GM19452 (cell line): ENCODE results near the gene RAB27A.
"Not testable (repeated sequence)": the region's sequence is repeated elsewhere in the genome, so short reads cannot be mapped to it uniquely, and the experiment has no call there.

Experiments
- ATAC-seq: cut with Tn5 transposase; IDR thresholded peaks from one replicate; pipeline ENCODE4 v1.9.1; 2021; ENCODE audit not compliant: unreplicated experiment

The RAB27A gene

GRCh38 chr15:55252201-55252600 lies 37.4 kb downstream of the RAB27A start:
- not testable (repeated sequence) for ATAC-seq

- ATAC-seq: no peak
Observed at GRCh38 chr15:55250941-55251340, 38.7 kb downstream of the RAB27A start.

- no peak for ATAC-seq
Observed at GRCh38 chr15:55250392-55250791, 39.2 kb downstream of the RAB27A start.

- not testable (repeated sequence) for ATAC-seq
Observed at GRCh38 chr15:55249885-55250284, 39.7 kb downstream of the RAB27A start.

- ATAC-seq: no peak
Observed at GRCh38 chr15:55248895-55249294, 40.7 kb downstream of the RAB27A start.

GRCh38 chr15:55247766-55248427 lies 41.7 kb downstream of the RAB27A start:
- no peak for ATAC-seq

- ATAC-seq: no peak
Observed at GRCh38 chr15:55247311-55247710, 42.3 kb downstream of the RAB27A start.

- ATAC-seq: no peak
Observed at GRCh38 chr15:55246567-55246966, 43.0 kb downstream of the RAB27A start.

GRCh38 chr15:55245059-55245458 lies 44.6 kb downstream of the RAB27A start:
- no peak for ATAC-seq

- ATAC-seq: no peak
Observed at GRCh38 chr15:55241891-55242290, 47.7 kb downstream of the RAB27A start.

GRCh38 chr15:55241186-55241585 lies 48.4 kb downstream of the RAB27A start:
- ATAC-seq: no peak

GRCh38 chr15:55240125-55240760 lies 49.4 kb downstream of the RAB27A start:
- ATAC-seq: no peak

- ATAC-seq: no peak
Observed at GRCh38 chr15:55239440-55240124, 50.0 kb downstream of the RAB27A start.

- no peak for ATAC-seq
Observed at GRCh38 chr15:55238877-55239276, 50.7 kb downstream of the RAB27A start.

GRCh38 chr15:55237219-55238130 lies 52.1 kb downstream of the RAB27A start:
- ATAC-seq: no peak

- ATAC-seq: no peak
Observed at GRCh38 chr15:55235546-55236036, 54.0 kb downstream of the RAB27A start.

- no peak for ATAC-seq
Observed at GRCh38 chr15:55234800-55235104, 54.9 kb downstream of the RAB27A start.

GRCh38 chr15:55234104-55234799 lies 55.4 kb downstream of the RAB27A start:
- ATAC-seq: no peak

GRCh38 chr15:55231455-55231854 lies 58.2 kb downstream of the RAB27A start:
- ATAC-seq: no peak

GRCh38 chr15:55230953-55231352 lies 58.7 kb downstream of the RAB27A start:
- ATAC-seq: no peak
